H1 (cell line): Measurements from ENCODE around the gene TAS2R1. TPM values are rescaled to one million over a fixed set of nuclear protein-coding genes. Genes with fewer than 3 reads are reported as not detected.

Source experiments
- CTCF ChIA-PET: fragments of 300-600 bp; sonication (Branson Sonifier 250); formaldehyde crosslinking; loops from one replicate; lab custom pipeline; 2021; ENCODE audit not compliant: partially characterized antibody; lab: Charles Lee
- POLR2A ChIA-PET: fragments of 300-600 bp; sonication (Branson Sonifier 250); formaldehyde crosslinking; loops from one replicate; lab custom pipeline; 2021; ENCODE audit warnings: inconsistent platforms; ENCODE audit not compliant: partially characterized antibody; lab: Charles Lee
- DNase-seq, 2 experiments: peaks; one replicate each; pipeline versions ENCODE4 v3.0.0 to v3.0.0-alpha.2; 2010 to 2022; ENCODE audit warnings: low spot score in 2 of 2, low read depth in 1 of 2, mixed read lengths in 1 of 2
- FAIRE-seq: peaks from 2 replicates; lab custom pipeline; 2011; peaks lifted over from hg19 to GRCh38; lab: Jason Lieb, UNC
- H2AFZ ChIP-seq: 2 replicates; pipeline ENCODE4 v1.8.1; 2012; ENCODE audit warnings: low read length, inconsistent platforms
- H2AK5ac ChIP-seq: 2 replicates; pipeline ENCODE4 v1.6.1; 2013; ENCODE audit warnings: low read depth, low read length
- H2BK120ac ChIP-seq: replicated peaks from 2 replicates; pipeline ENCODE3; 2013; ENCODE audit warnings: low read depth, low read length, inconsistent platforms
- H2BK12ac ChIP-seq: 2 replicates; pipeline ENCODE4 v1.6.1; 2013; ENCODE audit warnings: low read depth, low read length
- H2BK15ac ChIP-seq: 2 replicates; pipeline ENCODE4 v1.6.1; 2013; ENCODE audit warnings: low read length
- H2BK20ac ChIP-seq: 2 replicates; pipeline ENCODE4 v1.6.1; 2013; ENCODE audit warnings: low read length
- H2BK5ac ChIP-seq: 2 replicates; pipeline ENCODE4 v1.6.1; 2013; ENCODE audit warnings: low read depth, low read length
- H3K14ac ChIP-seq: 2 replicates; pipeline ENCODE4 v1.6.1; 2013; ENCODE audit warnings: inconsistent platforms; ENCODE audit not compliant: insufficient read length
- H3K18ac ChIP-seq: 2 replicates; pipeline ENCODE4 v1.6.1; 2013; ENCODE audit warnings: low read length; ENCODE audit errors: extremely low read depth
- H3K23ac ChIP-seq: 2 replicates; pipeline ENCODE4 v1.6.1; 2013; ENCODE audit warnings: inconsistent platforms; ENCODE audit not compliant: insufficient read length
- H3K23me2 ChIP-seq: 2 replicates; pipeline ENCODE4 v1.6.1; 2013; ENCODE audit warnings: low read depth, low read length
- H3K27ac ChIP-seq: 2 replicates; pipeline ENCODE4 v1.6.1; 2011; ENCODE audit warnings: low read depth, low read length, inconsistent platforms
- H3K27me3 ChIP-seq, 4 experiments: replicated peaks in 1 of 4; 1 replicate in 1 of 4; 2 replicates in 3 of 4; pipeline versions ENCODE4 v1.6.1 to v1.8.1; 2011 to 2013; ENCODE audit warnings: low read length in 3 of 4, mild to moderate bottlenecking in 3 of 4, inconsistent platforms in 2 of 4, mixed read lengths in 2 of 4, moderate library complexity in 1 of 4; ENCODE audit not compliant: control insufficient read depth in 3 of 4, insufficient read depth in 3 of 4; ENCODE audit errors: extremely low read depth in 1 of 4
- H3K36me3 ChIP-seq, 4 experiments: 2 replicates each; pipeline versions ENCODE4 v1.6.1 to v1.8.1; 2011 to 2013; ENCODE audit warnings: mild to moderate bottlenecking in 4 of 4, low read length in 3 of 4, moderate library complexity in 2 of 4, control low read depth in 1 of 4, inconsistent platforms in 1 of 4; ENCODE audit not compliant: insufficient read depth in 4 of 4, control insufficient read depth in 2 of 4
- H3K4ac ChIP-seq: replicated peaks from 2 replicates; pipeline ENCODE3; 2013; ENCODE audit warnings: low read length, low read depth, mixed read lengths, inconsistent platforms; ENCODE audit not compliant: insufficient read length
- H3K4me1 ChIP-seq, 4 experiments: replicated peaks in 1 of 4; 1 replicate in 1 of 4; 2 replicates in 3 of 4; pipeline versions ENCODE4 v1.6.1 to v1.8.1; 2011 to 2013; ENCODE audit warnings: low read length in 3 of 4, inconsistent platforms in 2 of 4, mixed read lengths in 1 of 4; ENCODE audit not compliant: insufficient read depth in 4 of 4, control insufficient read depth in 3 of 4
- H3K4me2 ChIP-seq, 2 experiments: 2 replicates each; pipeline versions ENCODE4 v1.6.1 to v1.8.1; 2011 to 2013; ENCODE audit warnings: low read depth in 2 of 2, low read length in 2 of 2, control low read depth in 1 of 2, inconsistent platforms in 1 of 2, mild to moderate bottlenecking in 1 of 2; ENCODE audit not compliant: insufficient read depth in 1 of 2
- H3K4me3 ChIP-seq, 4 experiments: fragments of 200-600, 300-600 bp in 1 of 4; sonication (generic), shearing (Covaris generic), sonication (Bioruptor Twin) in 1 of 4; 2 replicates each; pipeline versions ENCODE4 v1.5.1 to v1.8.1; 2011 to 2016; ENCODE audit warnings: low read length in 4 of 4, low read depth in 3 of 4, control low read depth in 2 of 4, inconsistent platforms in 2 of 4, mild to moderate bottlenecking in 2 of 4, mixed read lengths in 1 of 4, moderate library complexity in 1 of 4; ENCODE audit not compliant: insufficient read depth in 2 of 4; ENCODE audit errors: extremely low read depth in 1 of 4
- H3K56ac ChIP-seq: replicated peaks from 2 replicates; pipeline ENCODE3; 2013; ENCODE audit warnings: low read depth, mild to moderate bottlenecking, mixed read lengths, low read length, inconsistent platforms; ENCODE audit not compliant: insufficient read length
- H3K79me1 ChIP-seq: 2 replicates; pipeline ENCODE4 v1.6.1; 2013; ENCODE audit warnings: low read depth, low read length, control low read depth
- H3K79me2 ChIP-seq, 2 experiments: 2 replicates each; pipeline versions ENCODE4 v1.6.1 to v1.8.1; 2012 to 2013; ENCODE audit warnings: low read length in 2 of 2, mild to moderate bottlenecking in 2 of 2, inconsistent platforms in 1 of 2; ENCODE audit not compliant: insufficient read depth in 2 of 2, control insufficient read depth in 1 of 2
- H3K9ac ChIP-seq, 4 experiments: replicated peaks in 1 of 4; 1 replicate in 1 of 4; 2 replicates in 3 of 4; pipeline versions ENCODE4 v1.6.1 to v1.8.1; 2011 to 2013; ENCODE audit warnings: low read depth in 3 of 4, low read length in 3 of 4, control low read depth in 2 of 4, mild to moderate bottlenecking in 2 of 4, moderate library complexity in 2 of 4, inconsistent platforms in 1 of 4; ENCODE audit errors: extremely low read depth in 1 of 4
- H3K9me3 ChIP-seq, 2 experiments: 2 replicates each; pipeline versions ENCODE4 v1.6.1 to v1.8.1; 2012 to 2013; ENCODE audit warnings: mild to moderate bottlenecking in 2 of 2, moderate library complexity in 2 of 2, control low read depth in 1 of 2, inconsistent platforms in 1 of 2, low read depth in 1 of 2, low read length in 1 of 2, mixed read lengths in 1 of 2; ENCODE audit not compliant: insufficient read depth in 2 of 2
- H4K20me1 ChIP-seq, 2 experiments: replicated peaks in 1 of 2; 2 replicates each; pipeline versions ENCODE3 to v1.8.1; 2011 to 2013; ENCODE audit warnings: inconsistent platforms in 2 of 2, low read length in 2 of 2, mild to moderate bottlenecking in 1 of 2; ENCODE audit not compliant: insufficient read depth in 2 of 2, control insufficient read depth in 1 of 2
- H4K5ac ChIP-seq: 2 replicates; pipeline ENCODE4 v1.6.1; 2013; ENCODE audit warnings: low read length, low read depth, mixed read lengths, inconsistent platforms; ENCODE audit not compliant: insufficient read length
- H4K8ac ChIP-seq: 2 replicates; pipeline ENCODE4 v1.8.0; 2013; ENCODE audit warnings: mild to moderate bottlenecking, moderate library complexity, low read length, inconsistent platforms; ENCODE audit not compliant: insufficient read depth; ENCODE audit errors: extremely low read depth
- H4K91ac ChIP-seq: replicated peaks from 2 replicates; pipeline ENCODE3; 2013; ENCODE audit warnings: low read length, mixed read lengths, inconsistent platforms; ENCODE audit not compliant: insufficient read length
- BRCA1 ChIP-seq: IDR thresholded peaks from 2 replicates; pipeline ENCODE4 v1.6.1; 2012; ENCODE audit warnings: low read depth, low read length, improper control_type of control experiment
- CREB1 ChIP-seq: IDR thresholded peaks from 2 replicates; pipeline ENCODE4 v1.6.1; 2012; ENCODE audit warnings: inconsistent platforms
- FOSL1 ChIP-seq: IDR thresholded peaks from 2 replicates; pipeline ENCODE4 v1.6.1; 2011; ENCODE audit warnings: mild to moderate bottlenecking, low read depth, low read length, moderate library complexity; ENCODE audit not compliant: insufficient read depth
- JUN ChIP-seq: IDR thresholded peaks from 2 replicates; pipeline ENCODE4 v1.6.1; 2011; ENCODE audit warnings: low read depth, mild to moderate bottlenecking, improper control_type of control experiment, low read length
- SUZ12 ChIP-seq: fragments of 200-600 bp; sonication (generic); IDR thresholded peaks from 2 replicates; pipeline ENCODE4 v1.6.1; 2012; ENCODE audit warnings: mild to moderate bottlenecking, inconsistent platforms, low read length, moderate library complexity, mixed read lengths
- TAF1 ChIP-seq: IDR thresholded peaks from 2 replicates; pipeline ENCODE4 v1.6.1; 2011; ENCODE audit warnings: mild to moderate bottlenecking, low read depth, low read length
- TBP ChIP-seq: IDR thresholded peaks from 2 replicates; pipeline ENCODE4 v1.6.1; 2011; ENCODE audit warnings: low read depth, low read length, improper control_type of control experiment
- YY1 ChIP-seq: IDR thresholded peaks from 2 replicates; pipeline ENCODE4 v1.6.1; 2011; ENCODE audit warnings: low read depth, mild to moderate bottlenecking, low read length
- ZNF274 ChIP-seq: IDR thresholded peaks from 2 replicates; pipeline ENCODE4 v1.7.0; 2012; ENCODE audit warnings: low read length, borderline replicate concordance; ENCODE audit errors: extremely low read depth
- WGBS, 2 experiments: shearing (Covaris generic) in 1 of 2; methylation state at CpG; one replicate each; pipeline versions ENCODE4 v1.1.6 to v1.1.7; 2013 to 2015; ENCODE audit warnings: low lambda C conversion rate in 2 of 2, mixed read lengths in 2 of 2, inconsistent platforms in 1 of 2, low coverage in 1 of 2, missing lambda C conversion rate in 1 of 2; ENCODE audit not compliant: insufficient replicate concordance in 2 of 2, insufficient coverage in 1 of 2, insufficient read length in 1 of 2; ENCODE audit errors: extremely low coverage in 1 of 2, missing lambda C conversion rate in 1 of 2; 5-methylcytosine and 5-hydroxymethylcytosine counted together
- polyA plus RNA-seq, 7 experiments: library from polyadenylated mRNA; depleted of rRNA in 3 of 7; stranded (reverse) in 5 of 7; unstranded in 2 of 7; fragments of >200 nt in 5 of 7; fragments of 200-250 nt in 2 of 7; gene quantifications; 1 replicate in 5 of 7; 2 replicates in 1 of 7; 4 replicates in 1 of 7; pipeline versions ENCODE4 v1.2.1 to v1.2.3, GENCODE V29; 2011 to 2013; ENCODE audit warnings: missing spikeins in 2 of 7, mixed read lengths in 2 of 7
- total RNA-seq: library from RNA; stranded (reverse); fragmentation: NEBNext Ultra II Directional; extraction: Animal tissue kit (Norgen Biotek cat#: 25700); gene quantifications from 2 replicates; pipeline ENCODE4 v1.2.1, GENCODE V29; 2021
- TF ChIP-seq, protein P1 (sequence below): IDR thresholded peaks from 2 replicates; pipeline ENCODE4 v1.6.1; 2011; ENCODE audit warnings: low read length, improper control_type of control experiment
- TF ChIP-seq, protein P2 (sequence below): IDR thresholded peaks from 2 replicates; pipeline ENCODE4 v1.6.1; 2012; ENCODE audit warnings: inconsistent platforms

The TAS2R1 gene
- total and polyA plus RNA-seq, 2 of the 8 experiments (the other 6 are each of a cell fraction or from before 2014, with no cell fraction given): not detected

DNA sequence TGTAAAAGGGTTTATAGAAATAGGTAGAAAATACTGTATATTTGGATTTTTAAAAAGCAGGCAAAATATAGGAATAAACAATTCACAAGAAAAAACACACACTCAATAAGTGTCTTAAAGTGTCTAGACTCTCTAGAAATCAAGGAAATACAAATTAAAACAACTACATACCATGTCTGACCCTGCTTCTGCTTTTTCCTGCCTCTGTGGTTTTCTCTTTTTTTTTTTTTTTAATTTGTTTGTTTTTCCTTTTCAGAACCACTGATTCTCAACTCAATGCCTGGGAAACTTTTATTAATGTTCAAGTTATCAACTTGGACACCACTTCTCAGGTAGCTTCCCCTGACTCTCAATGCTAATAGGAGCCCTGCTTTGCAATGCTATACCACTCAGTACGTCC, 25.5 kb upstream of the TAS2R1 start:
- H3K23me2 ChIP-seq: no peaks in the 10 kb centered on the region
- H3K23ac ChIP-seq: no peak overlapping the region
- no peak overlapping the region for H4K8ac ChIP-seq
- H4K5ac ChIP-seq: no peak overlapping the region
- H2AK5ac ChIP-seq: no peak overlapping the region
- H3K18ac ChIP-seq: no peak overlapping the region
- FAIRE-seq: no peak
- TF ChIP-seq TBP (no peak), BRCA1 (no peak), JUN (no peak), TAF1 (no peak), FOSL1 (no peak), ZNF274 (no peak), SUZ12 (no peak), YY1 (no peak), CREB1 (no peak)
- TF ChIP-seq, protein P1, sequence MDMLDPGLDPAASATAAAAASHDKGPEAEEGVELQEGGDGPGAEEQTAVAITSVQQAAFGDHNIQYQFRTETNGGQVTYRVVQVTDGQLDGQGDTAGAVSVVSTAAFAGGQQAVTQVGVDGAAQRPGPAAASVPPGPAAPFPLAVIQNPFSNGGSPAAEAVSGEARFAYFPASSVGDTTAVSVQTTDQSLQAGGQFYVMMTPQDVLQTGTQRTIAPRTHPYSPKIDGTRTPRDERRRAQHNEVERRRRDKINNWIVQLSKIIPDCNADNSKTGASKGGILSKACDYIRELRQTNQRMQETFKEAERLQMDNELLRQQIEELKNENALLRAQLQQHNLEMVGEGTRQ: no peak
- TF ChIP-seq, protein P2, sequence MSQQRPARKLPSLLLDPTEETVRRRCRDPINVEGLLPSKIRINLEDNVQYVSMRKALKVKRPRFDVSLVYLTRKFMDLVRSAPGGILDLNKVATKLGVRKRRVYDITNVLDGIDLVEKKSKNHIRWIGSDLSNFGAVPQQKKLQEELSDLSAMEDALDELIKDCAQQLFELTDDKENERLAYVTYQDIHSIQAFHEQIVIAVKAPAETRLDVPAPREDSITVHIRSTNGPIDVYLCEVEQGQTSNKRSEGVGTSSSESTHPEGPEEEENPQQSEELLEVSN: no peak
- TF ChIP-seq, all 59 proteins: peak for 0
- H4K91ac ChIP-seq: no peak overlapping the region
- no peaks in the 10 kb centered on the region for H3K79me1 ChIP-seq
- no peaks in the 10 kb centered on the region for H4K20me1 ChIP-seq
- 75% methylated on average over 1 of the region's 1 CpG; no CpG with 5 or more reads in 1 of the 2 experiments for WGBS, 2 experiments
- no peak overlapping the region for H2BK15ac ChIP-seq
- POLR2A ChIA-PET: no interaction called here
- H3K27ac ChIP-seq: no peak overlapping the region
- H3K4me2 ChIP-seq: no peak overlapping the region
- H2BK20ac ChIP-seq: no peak overlapping the region
- H3K4me1 ChIP-seq: no peaks in the 10 kb centered on the region
- no peak overlapping the region for H2BK12ac ChIP-seq
- DNase-seq: no peak
- H3K14ac ChIP-seq: no peak overlapping the region
- H2BK5ac ChIP-seq: no peak overlapping the region
- H3K27me3 ChIP-seq: no peaks in the 10 kb centered on the region
- no peak overlapping the region for H3K4me3 ChIP-seq
- no peak overlapping the region for H3K9ac ChIP-seq
- no peak overlapping the region for H2BK120ac ChIP-seq
- no peaks in the 10 kb centered on the region for H3K9me3 ChIP-seq
- H3K36me3 ChIP-seq: no peaks in the 10 kb centered on the region
- no peak overlapping the region for H3K56ac ChIP-seq
- no peak overlapping the region for H3K4ac ChIP-seq
- H3K79me2 ChIP-seq: no peaks in the 10 kb centered on the region
- no peak overlapping the region for H2AFZ ChIP-seq
- CTCF ChIA-PET: no interaction called here
